ENCODE measurements around the gene ARHGDIG. TPM values are rescaled to one million over a fixed set of nuclear protein-coding genes. Genes with fewer than 3 reads are reported as not detected.
A peak's percentile ranks its signal among the peaks of the same experiment; 100 is the strongest.

The ARHGDIG gene
- total and polyA plus RNA-seq, 9 of the 15 experiments (the other 6 are each of a cell fraction or from before 2014, with no cell fraction given), result 0.36 to 2.5 (median 0.64) TPM; not detected in 2

DNA sequence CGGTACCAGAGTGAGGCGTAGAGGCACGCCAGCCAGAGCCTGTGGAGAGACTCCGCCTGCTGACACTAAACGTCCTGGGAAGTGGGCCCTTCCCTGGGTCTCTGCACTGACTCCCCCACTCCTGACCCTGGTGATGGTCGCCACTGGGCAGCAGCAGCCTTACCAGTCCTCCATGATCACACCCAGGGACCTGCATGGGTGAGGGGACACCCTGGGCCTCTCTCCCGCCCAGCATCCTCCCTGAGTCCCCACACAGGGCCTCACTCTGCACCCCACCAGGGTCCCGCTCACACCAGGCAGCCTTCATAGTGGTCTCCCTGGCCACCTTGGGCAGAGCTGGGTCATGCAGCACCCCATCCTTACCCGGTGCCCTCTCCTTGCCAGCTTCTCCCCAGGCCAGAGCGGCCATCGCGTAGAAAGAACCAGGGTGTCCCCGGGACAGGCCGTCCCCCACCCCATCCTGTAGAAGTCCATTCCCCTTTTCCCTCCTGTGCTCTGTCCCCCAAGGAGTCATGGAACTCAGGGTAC, 15.3 kb upstream of the ARHGDIG start:
- CTCF ChIA-PET (ENCODE audit: low intra/inter-chr PET ratio), result no interaction called here

GRCh38 chr16:265711-266110, 14.7 kb upstream of the ARHGDIG start:
- BruUV-seq (replicated peaks), result TSS peak; percentile 63
- Histone ChIP-seq H2AFZ (ENCODE audit: low read depth, low read length) (no peak overlapping the region), H3K79me2 (ENCODE audit: control insufficient read depth, insufficient read depth, low read length) (no peaks in the 10 kb centered on the region), H3K9me3 (replicated peaks; ENCODE audit: control insufficient read depth, insufficient read depth, low read depth, low read length) (no peaks in the 10 kb centered on the region), H3K4me3 (no peak overlapping the region), H3K27ac (ENCODE audit: extremely low read depth, low read depth, low read length) (no peak overlapping the region), H3K9ac (ENCODE audit: insufficient read depth in 1 of 2, low read depth in 2 of 2, low read length in 2 of 2) (peak overlapping the region in 1 of 2 experiments; percentile 55; a peak in 1 of 4 replicates), H4K20me1 (replicated peaks; ENCODE audit: control insufficient read depth, insufficient read depth, low read length) (peaks cover 3% of the 10 kb centered on the region; the same call in 1 of the 2 replicates), H3K36me3 (ENCODE audit: control insufficient read depth, insufficient read depth, low read length) (peaks cover 16% of the 10 kb centered on the region; the same call in 2 of the 3 replicates), H3K4me1 (replicated peaks in 1 of 2; ENCODE audit: control insufficient read depth in 2 of 2, insufficient read depth in 2 of 2, low read length in 2 of 2) (peaks cover 0 to 63% of the 10 kb centered on the region in 2 experiments; a peak in 2 of 5 replicates), H3K4me2 (ENCODE audit: insufficient read depth, low read length) (no peak overlapping the region), H3K27me3 (ENCODE audit: control insufficient read depth in 2 of 2, insufficient read depth in 2 of 2, low read length in 2 of 2) (no peaks in the 10 kb centered on the region; a peak in 1 of 5 replicates), H3K9me1 (ENCODE audit: control insufficient read depth, insufficient read depth, low read length) (no peaks in the 10 kb centered on the region)
- ChIA-PET CTCF (ENCODE audit: low intra/inter-chr PET ratio) (no interaction called here), POLR2A (interaction anchor here (0.5 kb wide), 1 partner anchor 11 kb away, joined by 3 read pairs; no protein-coding TSS in a partner anchor)
- no peak for ATAC-seq
- FAIRE-seq, result no peak
- TF ChIP-seq POLR2G (IDR thresholded peaks at IDR 0.05; ENCODE audit: low read depth, low read length), result 0 out of 2 replicates have a peak, but pooled peaks have one; percentile 21
- TF ChIP-seq NCOA1 (IDR thresholded peaks at IDR 0.05; ENCODE audit: low read depth), result no peak
- intact Hi-C loops (cut with micrococcal nuclease), result no loop called here
- in situ Hi-C loops (cut with MboI), result no loop called here
- DNase-seq (ENCODE audit: extremely low read depth in 1 of 4, low spot score in 3 of 4), result no peak
- 70% methylated on average over 12 of the region's 12 CpGs for WGBS (ENCODE audit: insufficient coverage, low coverage, missing lambda C conversion rate)

More for the DNA sequence above, 15.3 kb upstream of the ARHGDIG start:
- H4K20me1 ChIP-seq (replicated peaks; ENCODE audit: control insufficient read depth, insufficient read depth, low read length), result peaks cover 3% of the 10 kb centered on the region; the same call in 1 of the 2 replicates
- WGBS (ENCODE audit: insufficient coverage, low coverage, missing lambda C conversion rate), result 78% methylated on average over 13 of the region's 14 CpGs
- in situ Hi-C loops (cut with MboI) (no loop called here), intact Hi-C loops (cut with micrococcal nuclease) (no loop called here)
- no peak overlapping the region for H3K4me3 ChIP-seq
- no peaks in the 10 kb centered on the region for H3K9me3 ChIP-seq (replicated peaks; ENCODE audit: control insufficient read depth, insufficient read depth, low read depth, low read length)
- POLR2A ChIA-PET, result interaction anchor here (0.6 kb wide), 1 partner anchor 12 kb away, joined by 3 read pairs; no protein-coding TSS in a partner anchor
- H3K9ac ChIP-seq (ENCODE audit: insufficient read depth in 1 of 2, low read depth in 2 of 2, low read length in 2 of 2), result peak overlapping the region in 1 of 2 experiments; percentile 35; a peak in 2 of 4 replicates
- FAIRE-seq (no peak), ATAC-seq (no peak), DNase-seq (ENCODE audit: extremely low read depth in 1 of 4, low spot score in 3 of 4) (no peak)
- peaks cover 2% of the 10 kb centered on the region for H3K9me1 ChIP-seq (ENCODE audit: control insufficient read depth, insufficient read depth, low read length)
- no TSS peak for BruUV-seq (replicated peaks)
- H3K4me1 ChIP-seq (replicated peaks in 1 of 2; ENCODE audit: control insufficient read depth in 2 of 2, insufficient read depth in 2 of 2, low read length in 2 of 2), result peaks cover 0 to 62% of the 10 kb centered on the region in 2 experiments; a peak in 2 of 5 replicates
- no peak overlapping the region for H2AFZ ChIP-seq (ENCODE audit: low read depth, low read length)
- no peak overlapping the region for H3K27ac ChIP-seq (ENCODE audit: extremely low read depth, low read depth, low read length)
- no peaks in the 10 kb centered on the region for H3K79me2 ChIP-seq (ENCODE audit: control insufficient read depth, insufficient read depth, low read length)
- peak; percentile 14; the same call in 1 of the 2 replicates for TF ChIP-seq POLR2G (IDR thresholded peaks at IDR 0.05; ENCODE audit: low read depth, low read length)
- TF ChIP-seq, protein P1, sequence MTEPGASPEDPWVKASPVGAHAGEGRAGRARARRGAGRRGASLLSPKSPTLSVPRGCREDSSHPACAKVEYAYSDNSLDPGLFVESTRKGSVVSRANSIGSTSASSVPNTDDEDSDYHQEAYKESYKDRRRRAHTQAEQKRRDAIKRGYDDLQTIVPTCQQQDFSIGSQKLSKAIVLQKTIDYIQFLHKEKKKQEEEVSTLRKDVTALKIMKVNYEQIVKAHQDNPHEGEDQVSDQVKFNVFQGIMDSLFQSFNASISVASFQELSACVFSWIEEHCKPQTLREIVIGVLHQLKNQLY (CRISPR knock-in tag; conservative IDR thresholded peaks at IDR 0.05), result no peak
- TF ChIP-seq ZNF830 (CRISPR knock-in tag; IDR thresholded peaks at IDR 0.05), result no peak
- H3K36me3 ChIP-seq (ENCODE audit: control insufficient read depth, insufficient read depth, low read length), result peaks cover 19% of the 10 kb centered on the region; the same call in 2 of the 3 replicates
- no peaks in the 10 kb centered on the region; a peak in 1 of 5 replicates for H3K27me3 ChIP-seq (ENCODE audit: control insufficient read depth in 2 of 2, insufficient read depth in 2 of 2, low read length in 2 of 2)
- no peak overlapping the region for H3K4me2 ChIP-seq (ENCODE audit: insufficient read depth, low read length)
